ENCODE measurements around the gene CEP44.

The CEP44 gene

GRCh38 chr4:174307694-174308093, 24.0 kb downstream of the CEP44 start:
- TF ChIP-seq CTCF (IDR thresholded peaks at IDR 0.05; ENCODE audit: low read depth, low read length, missing control alignments) = no peak
- no peak for DNase-seq (ENCODE audit: low read depth)
- H3K4me3 ChIP-seq (ENCODE audit: low read depth, low read length) = no peak overlapping the region

GRCh38 chr4:174312993-174313392, 29.3 kb downstream of the CEP44 start:
- no peak for DNase-seq (ENCODE audit: low read depth)
- TF ChIP-seq CTCF (IDR thresholded peaks at IDR 0.05; ENCODE audit: low read depth, low read length, missing control alignments) = no peak
- no peak overlapping the region for H3K4me3 ChIP-seq (ENCODE audit: low read depth, low read length)

GRCh38 chr4:174314274-174314673, 30.6 kb downstream of the CEP44 start:
- TF ChIP-seq CTCF (IDR thresholded peaks at IDR 0.05; ENCODE audit: low read depth, low read length, missing control alignments) = no peak
- no peak for DNase-seq (ENCODE audit: low read depth)
- no peak overlapping the region for H3K4me3 ChIP-seq (ENCODE audit: low read depth, low read length)

GRCh38 chr4:174314770-174315169, 31.1 kb downstream of the CEP44 start:
- no peak overlapping the region for H3K4me3 ChIP-seq (ENCODE audit: low read depth, low read length)
- DNase-seq (ENCODE audit: low read depth) = no peak
- TF ChIP-seq CTCF (IDR thresholded peaks at IDR 0.05; ENCODE audit: low read depth, low read length, missing control alignments) = no peak

- no peak for DNase-seq (ENCODE audit: low read depth)
- no peak overlapping the region for H3K4me3 ChIP-seq (ENCODE audit: low read depth, low read length)
- no peak for TF ChIP-seq CTCF (IDR thresholded peaks at IDR 0.05; ENCODE audit: low read depth, low read length, missing control alignments)
Measured at GRCh38 chr4:174316546-174316945, 32.8 kb downstream of the CEP44 start.

GRCh38 chr4:174316954-174317353, 33.2 kb downstream of the CEP44 start:
- H3K4me3 ChIP-seq (ENCODE audit: low read depth, low read length) = no peak overlapping the region
- no peak for DNase-seq (ENCODE audit: low read depth)
- no peak for TF ChIP-seq CTCF (IDR thresholded peaks at IDR 0.05; ENCODE audit: low read depth, low read length, missing control alignments)

- no peak for DNase-seq (ENCODE audit: low read depth)
- no peak for TF ChIP-seq CTCF (IDR thresholded peaks at IDR 0.05; ENCODE audit: low read depth, low read length, missing control alignments)
- H3K4me3 ChIP-seq (ENCODE audit: low read depth, low read length) = no peak overlapping the region
Measured at GRCh38 chr4:174317531-174317930, 33.8 kb downstream of the CEP44 start.

Data from GM12864 (cell line).